ENCODE measurements around the gene WWC2. TPM values are rescaled to one million over a fixed set of nuclear protein-coding genes. Genes with fewer than 3 reads are reported as not detected.
"Not testable (repeated sequence)": the region's sequence is repeated elsewhere in the genome, so short reads cannot be mapped to it uniquely, and the experiment has no call there.

Gene WWC2
- total RNA-seq, 1 donor from 2014 or later: 18.2 TPM

DNA sequence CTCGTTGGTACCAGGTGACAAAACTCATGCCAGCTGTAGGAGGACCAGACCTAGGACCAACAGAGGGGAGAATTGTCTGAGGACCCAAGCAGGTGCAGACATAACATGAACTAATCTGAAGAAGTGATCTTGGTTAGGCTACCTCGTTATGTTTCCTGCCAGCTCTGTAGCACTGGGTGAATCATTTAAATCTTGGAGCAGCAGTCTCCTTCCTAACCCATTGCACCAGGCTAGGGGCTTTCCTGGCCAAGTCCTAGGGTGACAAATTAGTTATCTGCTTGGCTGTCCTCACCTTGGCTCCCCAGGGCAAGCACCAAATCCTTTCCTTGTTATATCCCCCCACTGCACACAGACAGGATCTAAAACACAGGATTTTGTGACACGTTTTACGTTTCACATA is 87.8 kb downstream of the WWC2 start:
- H3K36me3 Mint-ChIP-seq (ENCODE audit: unreplicated experiment): no peaks in the 10 kb centered on the region
- H3K9me3 Mint-ChIP-seq (ENCODE audit: unreplicated experiment): peaks cover 6% of the 10 kb centered on the region
- peaks cover 5% of the 10 kb centered on the region for H3K4me1 Mint-ChIP-seq (ENCODE audit: low read depth, unreplicated experiment)
- no peak for DNase-seq
- TF ChIP-seq, protein P1, sequence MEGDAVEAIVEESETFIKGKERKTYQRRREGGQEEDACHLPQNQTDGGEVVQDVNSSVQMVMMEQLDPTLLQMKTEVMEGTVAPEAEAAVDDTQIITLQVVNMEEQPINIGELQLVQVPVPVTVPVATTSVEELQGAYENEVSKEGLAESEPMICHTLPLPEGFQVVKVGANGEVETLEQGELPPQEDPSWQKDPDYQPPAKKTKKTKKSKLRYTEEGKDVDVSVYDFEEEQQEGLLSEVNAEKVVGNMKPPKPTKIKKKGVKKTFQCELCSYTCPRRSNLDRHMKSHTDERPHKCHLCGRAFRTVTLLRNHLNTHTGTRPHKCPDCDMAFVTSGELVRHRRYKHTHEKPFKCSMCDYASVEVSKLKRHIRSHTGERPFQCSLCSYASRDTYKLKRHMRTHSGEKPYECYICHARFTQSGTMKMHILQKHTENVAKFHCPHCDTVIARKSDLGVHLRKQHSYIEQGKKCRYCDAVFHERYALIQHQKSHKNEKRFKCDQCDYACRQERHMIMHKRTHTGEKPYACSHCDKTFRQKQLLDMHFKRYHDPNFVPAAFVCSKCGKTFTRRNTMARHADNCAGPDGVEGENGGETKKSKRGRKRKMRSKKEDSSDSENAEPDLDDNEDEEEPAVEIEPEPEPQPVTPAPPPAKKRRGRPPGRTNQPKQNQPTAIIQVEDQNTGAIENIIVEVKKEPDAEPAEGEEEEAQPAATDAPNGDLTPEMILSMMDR (IDR thresholded peaks at IDR 0.05; ENCODE audit: partially characterized antibody, unreplicated experiment): no peak
- no peak overlapping the region for H3K27ac Mint-ChIP-seq (ENCODE audit: unreplicated experiment)
- H3K27me3 Mint-ChIP-seq (ENCODE audit: unreplicated experiment): no peaks in the 10 kb centered on the region
- H3K4me3 Mint-ChIP-seq (ENCODE audit: unreplicated experiment): no peak overlapping the region

DNA sequence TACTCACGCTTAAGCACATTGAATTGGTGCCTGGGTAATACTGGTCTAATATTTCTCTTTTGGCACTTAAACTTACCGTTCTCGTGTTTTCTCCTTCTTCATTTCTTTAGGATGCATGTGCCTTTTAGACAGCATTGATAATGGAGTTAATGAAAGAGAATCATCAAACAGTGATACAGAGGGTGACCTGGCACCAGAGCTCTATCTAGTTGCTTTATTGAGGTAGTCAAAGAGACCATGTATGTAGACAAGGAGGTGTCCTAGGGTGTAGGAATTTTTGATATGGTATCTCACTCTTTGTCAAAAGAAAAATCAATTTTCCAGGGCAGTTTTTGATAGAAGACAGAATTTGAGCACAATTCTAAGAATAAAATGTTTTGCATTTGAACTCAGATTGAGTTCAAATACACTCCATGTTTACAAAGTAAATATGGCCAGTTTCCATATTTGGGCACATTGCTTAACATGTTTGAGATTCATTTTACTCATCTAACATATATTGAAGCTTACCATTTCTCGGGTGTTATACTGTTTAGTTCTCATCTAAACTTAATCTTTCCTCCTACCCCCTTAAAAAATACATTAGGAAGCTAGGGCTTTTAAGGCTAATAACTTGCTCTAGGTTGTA is 92.0 kb downstream of the WWC2 start:
- DNase-seq: no peak
- H3K27ac Mint-ChIP-seq (ENCODE audit: unreplicated experiment): no peak overlapping the region
- H3K9me3 Mint-ChIP-seq (ENCODE audit: unreplicated experiment): peaks cover 8% of the 10 kb centered on the region
- peaks cover 3% of the 10 kb centered on the region for H3K27me3 Mint-ChIP-seq (ENCODE audit: unreplicated experiment)
- no peak overlapping the region for H3K4me3 Mint-ChIP-seq (ENCODE audit: unreplicated experiment)
- peaks cover 23% of the 10 kb centered on the region for H3K4me1 Mint-ChIP-seq (ENCODE audit: low read depth, unreplicated experiment)
- TF ChIP-seq, protein P1 (IDR thresholded peaks at IDR 0.05; ENCODE audit: partially characterized antibody, unreplicated experiment): no peak
- no peaks in the 10 kb centered on the region for H3K36me3 Mint-ChIP-seq (ENCODE audit: unreplicated experiment)

DNA sequence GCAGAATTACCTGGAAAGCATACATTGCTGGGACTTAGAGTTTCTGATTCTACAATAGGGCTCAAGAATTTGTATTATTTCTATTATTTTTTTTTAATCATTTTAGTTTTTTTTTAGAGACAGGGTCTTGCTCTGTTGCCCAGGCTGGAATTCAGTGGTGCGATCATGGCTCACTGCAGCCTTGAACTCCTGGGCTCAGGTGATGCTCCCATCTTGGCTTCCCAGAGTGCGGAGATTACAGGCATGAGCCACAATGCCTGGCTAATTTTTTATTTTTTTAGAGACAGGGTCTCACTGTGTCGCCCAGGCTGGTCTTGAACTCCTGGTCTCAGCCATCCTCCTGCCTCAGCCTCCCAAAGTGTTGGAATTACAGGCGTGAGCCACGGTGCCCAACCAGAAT is 92.6 kb downstream of the WWC2 start:
- no peak for DNase-seq
- Mint-ChIP-seq H3K36me3 (ENCODE audit: unreplicated experiment) (no peaks in the 10 kb centered on the region), H3K27me3 (ENCODE audit: unreplicated experiment) (peaks cover 3% of the 10 kb centered on the region), H3K27ac (ENCODE audit: unreplicated experiment) (no peak overlapping the region), H3K9me3 (ENCODE audit: unreplicated experiment) (peaks cover 6% of the 10 kb centered on the region), H3K4me3 (ENCODE audit: unreplicated experiment) (no peak overlapping the region), H3K4me1 (ENCODE audit: low read depth, unreplicated experiment) (peaks cover 28% of the 10 kb centered on the region)
- TF ChIP-seq, protein P1 (IDR thresholded peaks at IDR 0.05; ENCODE audit: partially characterized antibody, unreplicated experiment): no peak

DNA sequence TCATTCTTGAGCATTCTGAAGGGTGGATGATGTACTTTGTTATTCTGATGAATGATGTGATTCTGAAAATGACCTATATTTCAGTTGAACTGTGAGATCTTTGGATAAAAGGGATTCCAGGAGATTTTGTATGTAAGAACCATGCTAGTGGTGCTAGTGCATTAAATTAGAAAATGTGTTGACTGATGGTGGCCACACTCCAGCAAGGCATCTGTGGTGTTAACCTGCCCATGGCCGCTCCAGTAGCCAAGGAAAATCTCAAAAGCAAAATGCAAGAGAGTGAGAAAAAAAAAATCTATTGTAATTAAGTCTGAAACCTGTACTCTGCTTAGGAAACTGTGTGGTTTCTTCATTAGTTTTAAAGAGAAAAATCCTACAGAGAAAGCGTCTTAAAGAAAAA is 93.5 kb downstream of the WWC2 start:
- no peak overlapping the region for H3K27ac Mint-ChIP-seq (ENCODE audit: unreplicated experiment)
- H3K27me3 Mint-ChIP-seq (ENCODE audit: unreplicated experiment): peaks cover 3% of the 10 kb centered on the region
- no peak for DNase-seq
- no peaks in the 10 kb centered on the region for H3K36me3 Mint-ChIP-seq (ENCODE audit: unreplicated experiment)
- H3K4me1 Mint-ChIP-seq (ENCODE audit: low read depth, unreplicated experiment): peaks cover 28% of the 10 kb centered on the region
- TF ChIP-seq, protein P1 (IDR thresholded peaks at IDR 0.05; ENCODE audit: partially characterized antibody, unreplicated experiment): no peak
- peaks cover 6% of the 10 kb centered on the region for H3K9me3 Mint-ChIP-seq (ENCODE audit: unreplicated experiment)
- no peak overlapping the region for H3K4me3 Mint-ChIP-seq (ENCODE audit: unreplicated experiment)

DNA sequence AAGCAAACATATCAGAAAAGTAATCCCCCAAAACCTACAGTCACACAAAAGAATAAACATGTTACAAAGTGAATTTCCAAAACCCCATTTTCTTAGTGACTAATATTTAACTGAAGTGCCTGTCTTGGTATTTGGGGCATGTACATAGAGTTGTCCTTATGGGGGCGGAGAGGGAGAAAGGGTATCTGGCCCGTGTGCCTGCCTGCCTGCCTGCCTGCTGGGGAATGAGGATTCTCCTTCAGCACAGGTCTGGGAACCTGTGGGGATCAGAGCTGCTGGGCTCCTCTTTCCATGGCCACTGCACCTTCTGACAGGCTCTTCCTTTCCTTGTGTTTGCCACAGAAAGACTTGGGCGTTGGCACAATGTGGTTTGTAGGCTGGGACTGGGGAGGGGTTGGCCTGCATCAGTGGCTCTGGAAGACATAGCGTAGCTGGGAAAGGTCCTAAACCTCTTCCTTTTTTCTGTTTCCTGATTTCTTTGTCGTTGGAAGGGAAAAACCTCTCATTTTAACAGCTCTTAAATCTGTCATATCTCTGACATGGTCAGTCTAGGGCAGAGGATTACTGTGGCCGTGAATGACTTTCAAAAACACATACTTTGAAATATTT is 94.8 kb downstream of the WWC2 start:
- Mint-ChIP-seq H3K27ac (ENCODE audit: unreplicated experiment) (peak overlapping the region; percentile 48), H3K4me1 (ENCODE audit: low read depth, unreplicated experiment) (peaks cover 28% of the 10 kb centered on the region)
- not testable (repeated sequence) for H3K27me3 Mint-ChIP-seq (ENCODE audit: unreplicated experiment)

More for the DNA sequence above, 94.8 kb downstream of the WWC2 start:
- not testable (repeated sequence) for H3K36me3 Mint-ChIP-seq (ENCODE audit: unreplicated experiment); H3K4me3 Mint-ChIP-seq (ENCODE audit: unreplicated experiment); H3K9me3 Mint-ChIP-seq (ENCODE audit: unreplicated experiment); DNase-seq
